Stimulated activated CD8-positive, alpha-beta memory T cell treated with anti-CD3 and anti-CD28 coated beads, Interleukin-15, amount 100 ng/mL, for 4 hours (primary cell): ENCODE data around the gene RIPOR1.
"Not testable (repeated sequence)": the region's sequence is repeated elsewhere in the genome, so short reads cannot be mapped to it uniquely, and the experiment has no call there.

Experiments used
- DNase-seq, 2 donors: peaks; one replicate each; pipeline ENCODE4 v3.0.0-alpha.2; 2020; ENCODE audit warnings: low read depth in 2 of 2

Gene RIPOR1

DNA sequence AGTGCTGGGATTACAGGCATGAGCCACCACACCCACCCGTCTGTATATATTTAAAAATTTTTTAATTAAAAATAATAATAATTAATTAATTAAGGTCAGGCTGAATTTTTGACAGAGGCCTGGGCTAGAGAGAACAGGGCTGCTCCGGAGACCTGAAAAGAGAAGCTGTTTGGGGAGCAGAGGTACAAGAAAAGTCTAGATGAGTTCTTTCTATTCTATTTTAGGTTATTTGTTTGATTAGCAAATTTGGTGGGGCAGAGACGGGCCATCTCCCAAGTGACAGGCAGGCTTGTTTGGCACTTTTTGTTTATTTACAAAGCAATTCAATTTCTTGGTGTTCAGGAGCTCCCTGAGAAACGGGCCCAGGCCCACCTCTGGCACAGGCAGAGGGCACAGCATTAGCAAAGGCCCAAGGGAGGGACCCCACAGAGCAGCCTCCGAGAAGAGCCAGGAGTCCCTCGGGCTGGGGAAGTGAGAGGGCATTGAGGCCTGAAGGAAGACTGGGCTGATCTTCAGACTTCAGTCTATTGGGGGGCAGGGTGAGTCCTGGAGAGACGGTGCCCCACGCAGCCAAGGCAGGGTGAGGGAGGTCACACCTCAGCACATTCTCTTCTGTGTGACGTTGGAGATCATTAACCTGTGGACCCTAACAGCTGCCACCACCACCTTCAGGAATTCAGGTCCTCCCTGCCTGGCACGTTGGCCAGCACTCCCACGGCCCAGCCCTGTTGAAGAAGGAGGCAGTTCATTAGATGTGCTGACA is 10.8 kb upstream of the RIPOR1 start:
- DNase-seq: no peak

- no peak for DNase-seq
Measured at GRCh38 chr16:67518676-67519075, 10.0 kb upstream of the RIPOR1 start.

- DNase-seq: no peak
Measured at GRCh38 chr16:67519242-67519641, 9.4 kb upstream of the RIPOR1 start.

DNA sequence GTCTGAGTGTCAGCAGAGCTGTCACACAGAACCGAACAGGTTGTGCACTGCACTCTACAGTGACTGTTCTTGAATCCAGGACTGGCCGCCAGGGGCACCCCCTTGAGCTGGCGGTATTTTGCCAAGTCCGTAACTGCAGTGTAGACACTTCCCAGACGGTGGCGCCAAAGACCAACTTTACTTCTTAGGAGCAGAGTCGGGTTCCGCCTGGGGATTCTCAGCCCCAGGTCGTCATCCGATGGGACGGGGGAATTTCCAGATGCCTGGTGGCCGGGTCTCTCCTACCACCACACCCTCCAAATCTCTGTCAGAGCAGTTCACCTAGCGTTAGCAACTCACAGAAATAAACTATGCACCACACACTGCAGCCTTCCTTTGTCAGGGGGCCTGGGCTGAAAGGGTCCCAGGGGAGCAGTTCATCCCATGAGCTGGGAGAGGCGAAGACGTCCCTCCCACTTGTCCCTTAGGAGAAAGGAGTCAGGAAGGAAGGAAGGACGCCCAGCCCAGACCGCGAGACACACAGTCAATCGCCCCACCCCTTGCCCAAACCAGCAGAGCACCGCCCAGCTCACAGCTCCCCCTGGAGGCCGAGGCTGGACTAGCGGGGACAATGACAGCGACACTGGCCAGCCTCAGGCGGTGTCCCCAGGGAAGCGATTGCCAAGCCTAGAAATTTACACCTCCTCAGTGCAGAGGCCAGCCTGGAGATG is 7.4 kb upstream of the RIPOR1 start:
- DNase-seq: peak; percentile 84 to 96

DNA sequence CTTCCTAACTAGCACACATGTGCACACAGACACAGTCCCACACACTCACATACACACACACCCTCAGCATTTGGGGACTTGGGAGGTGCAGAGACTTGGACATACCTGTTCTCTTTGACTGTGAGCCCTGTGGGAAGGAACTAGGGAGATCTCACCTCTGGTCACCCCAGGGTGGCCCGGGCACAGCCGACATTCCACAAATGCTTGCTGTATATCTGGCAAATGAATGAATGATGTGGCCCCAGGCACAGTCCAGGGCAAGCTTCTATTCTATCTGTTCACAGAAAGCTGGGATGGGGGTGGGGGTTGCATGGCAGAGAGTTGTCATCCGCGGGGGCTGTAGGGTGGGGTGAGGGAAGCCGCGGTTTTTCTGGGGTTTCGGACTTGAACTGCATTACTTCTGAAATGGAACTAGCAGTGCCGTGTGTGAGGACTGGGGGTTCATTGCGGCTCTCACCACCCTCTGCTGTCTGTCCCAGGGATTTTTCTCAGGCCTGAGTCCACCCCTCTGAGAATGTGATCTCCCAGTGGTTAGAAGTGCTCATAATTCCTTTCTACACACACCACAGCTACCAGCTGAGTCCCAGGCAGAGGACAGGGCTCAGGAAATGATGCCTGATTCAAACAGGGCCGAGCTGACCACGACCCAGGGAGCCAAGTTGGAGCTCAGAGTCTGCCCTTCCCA is 3.3 kb upstream of the RIPOR1 start:
- no peak for DNase-seq

GRCh38 chr16:67526149-67526791 is 2.4 kb upstream of the RIPOR1 start:
- DNase-seq: no peak

- no peak for DNase-seq
Measured at GRCh38 chr16:67528870-67529581, 397 bp downstream of the RIPOR1 start.

DNA sequence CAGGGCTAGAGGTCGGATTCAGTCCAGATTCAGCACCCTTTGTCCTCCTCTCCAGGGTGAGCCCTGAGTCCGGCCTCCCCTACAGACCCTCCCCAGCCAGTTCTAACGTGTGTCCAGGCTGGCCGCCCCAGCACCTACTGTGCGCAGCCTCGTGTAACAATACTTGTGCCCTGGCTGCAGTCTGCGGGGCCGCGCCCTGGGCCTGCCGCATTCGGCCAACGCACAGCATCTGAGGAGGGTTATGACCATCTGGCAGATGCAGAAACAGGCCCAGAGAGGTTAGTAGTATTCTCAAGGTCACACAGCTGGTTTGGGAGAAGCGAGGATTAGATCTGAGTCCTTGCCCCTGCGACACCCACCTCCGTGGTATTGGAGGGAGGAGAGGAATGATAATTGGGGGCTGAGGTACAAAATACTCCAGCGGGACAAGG is 968 bp downstream of the RIPOR1 start:
- no peak for DNase-seq

GRCh38 chr16:67530013-67530939 is 1.6 kb downstream of the RIPOR1 start:
- DNase-seq: no peak

DNA sequence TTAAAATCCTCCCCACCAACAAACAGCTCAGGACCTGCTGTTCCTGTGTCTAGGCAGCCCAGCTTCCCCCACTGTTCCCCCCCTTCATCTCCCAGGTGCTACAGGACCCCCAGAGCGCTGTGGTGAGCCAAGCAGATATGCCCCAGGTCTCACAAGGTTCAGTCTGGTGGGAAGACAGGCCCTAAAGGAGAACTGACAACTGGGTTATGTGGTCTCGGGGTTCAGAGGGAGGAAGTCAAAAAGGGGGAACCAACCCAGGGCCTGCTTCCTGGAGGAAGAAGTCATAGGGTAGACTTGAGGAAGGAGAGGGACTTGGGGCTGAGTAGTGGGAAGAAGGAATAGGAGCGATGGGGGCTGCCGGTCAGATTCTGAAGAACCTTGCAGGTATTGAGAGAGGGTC is 2.6 kb downstream of the RIPOR1 start:
- DNase-seq: no peak

DNA sequence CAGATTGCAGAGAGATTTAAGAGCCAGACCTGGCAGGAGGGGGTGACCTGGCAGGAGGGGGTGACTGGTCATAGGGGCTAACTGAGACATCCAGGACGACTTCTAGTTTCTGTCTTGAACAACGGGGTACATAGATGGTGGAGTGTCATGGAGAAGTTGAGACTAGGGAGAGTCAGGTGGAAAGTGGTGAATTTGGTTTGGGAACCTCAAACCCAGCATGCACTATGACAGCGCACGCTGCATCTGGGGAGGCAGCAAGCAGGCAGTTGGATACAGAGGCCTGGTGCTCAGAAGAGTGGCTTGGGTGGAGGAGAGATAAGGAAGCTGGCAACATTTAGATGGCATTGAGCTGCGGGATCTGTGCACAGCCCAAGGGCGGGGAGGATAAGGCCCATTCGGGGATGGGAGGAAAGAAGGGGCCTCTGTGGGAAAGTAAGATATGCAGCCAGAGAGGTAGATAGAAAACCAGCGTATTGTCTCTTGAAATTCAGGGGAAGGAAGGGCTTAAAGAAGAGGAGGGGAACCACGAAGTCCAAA is 4.5 kb downstream of the RIPOR1 start:
- DNase-seq: no peak

DNA sequence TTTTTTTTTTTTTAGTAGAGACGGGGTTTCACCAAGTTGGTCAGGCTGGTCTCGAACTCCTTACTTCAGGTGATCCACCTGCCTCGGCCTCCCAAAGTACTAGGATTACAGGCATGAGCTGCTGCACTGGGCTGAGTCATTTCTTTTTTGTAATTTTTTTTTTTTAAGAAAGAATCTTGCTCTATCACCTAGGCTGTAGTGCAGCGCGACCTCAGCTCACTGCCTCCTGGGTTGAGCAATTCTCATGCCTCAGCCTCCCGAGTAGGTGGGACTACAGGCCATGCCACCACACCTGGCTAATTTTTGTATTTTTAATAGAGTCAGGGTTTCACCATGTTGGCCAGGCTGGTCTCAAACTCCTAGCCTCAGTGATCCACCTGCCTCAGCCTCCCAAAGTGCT is 5.4 kb downstream of the RIPOR1 start:
- not testable (repeated sequence) for DNase-seq

DNA sequence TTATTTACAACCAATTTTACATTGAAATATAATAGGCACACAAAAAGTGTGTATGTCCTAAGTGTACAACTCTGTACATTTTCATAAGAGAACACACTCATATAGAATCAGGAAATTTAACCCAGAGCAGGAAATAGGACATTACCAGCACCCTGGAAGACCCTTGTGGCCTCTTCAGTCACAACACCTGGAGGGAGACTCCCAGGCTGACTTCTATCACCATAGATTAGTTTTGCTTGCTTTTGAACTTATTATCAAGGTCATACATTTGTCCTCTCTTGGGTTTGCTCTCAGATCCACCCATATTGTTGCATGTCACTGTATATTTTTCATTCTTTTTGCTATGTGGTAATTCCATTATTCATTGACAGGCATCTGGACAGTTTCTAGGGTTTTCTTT is 5.8 kb downstream of the RIPOR1 start:
- no peak for DNase-seq

DNA sequence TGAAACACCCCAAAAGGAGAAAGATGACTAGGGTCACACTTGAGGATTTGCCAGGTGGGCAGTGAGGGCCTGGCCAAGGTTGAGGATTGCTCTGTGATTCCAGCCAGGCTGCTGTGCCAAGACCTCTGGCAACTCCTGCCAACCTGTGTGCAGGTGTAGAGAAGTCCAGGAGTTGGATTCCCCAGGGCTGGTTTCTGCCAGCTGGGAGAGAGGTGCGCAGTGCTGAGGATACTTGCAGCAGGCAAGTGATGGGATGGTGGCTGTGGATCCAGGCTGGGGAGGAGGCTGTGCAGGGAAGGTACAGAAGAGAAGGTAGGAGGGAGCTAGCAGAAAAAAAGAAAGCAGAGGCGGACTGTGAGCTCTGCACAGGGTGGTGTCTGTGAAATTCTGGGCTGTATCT is 6.6 kb downstream of the RIPOR1 start:
- DNase-seq: no peak

DNA sequence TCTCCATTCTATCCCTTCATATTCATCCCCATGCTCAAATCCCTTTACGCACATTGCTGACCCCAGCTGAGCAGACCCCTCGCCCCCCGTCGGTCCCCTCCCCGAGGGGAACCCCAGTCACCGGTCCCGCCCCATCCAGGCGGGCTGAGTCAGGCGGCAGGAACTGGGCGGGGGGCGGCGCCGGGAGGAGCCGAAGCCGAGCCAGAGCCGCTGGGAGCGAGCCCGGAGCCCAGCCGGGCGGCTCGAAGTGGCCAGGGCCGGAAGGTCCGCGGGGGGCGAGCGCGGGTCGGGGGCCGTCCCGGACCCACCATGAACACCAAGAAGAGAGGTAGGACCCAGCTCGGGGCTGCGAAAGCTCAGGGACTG is 8.6 kb downstream of the RIPOR1 start:
- no peak for DNase-seq

GRCh38 chr16:67537636-67538591 is 9.3 kb downstream of the RIPOR1 start:
- peak; percentile 33 to 47 for DNase-seq

- no peak for DNase-seq
Measured at GRCh38 chr16:67538666-67539101, 10.1 kb downstream of the RIPOR1 start.

DNA sequence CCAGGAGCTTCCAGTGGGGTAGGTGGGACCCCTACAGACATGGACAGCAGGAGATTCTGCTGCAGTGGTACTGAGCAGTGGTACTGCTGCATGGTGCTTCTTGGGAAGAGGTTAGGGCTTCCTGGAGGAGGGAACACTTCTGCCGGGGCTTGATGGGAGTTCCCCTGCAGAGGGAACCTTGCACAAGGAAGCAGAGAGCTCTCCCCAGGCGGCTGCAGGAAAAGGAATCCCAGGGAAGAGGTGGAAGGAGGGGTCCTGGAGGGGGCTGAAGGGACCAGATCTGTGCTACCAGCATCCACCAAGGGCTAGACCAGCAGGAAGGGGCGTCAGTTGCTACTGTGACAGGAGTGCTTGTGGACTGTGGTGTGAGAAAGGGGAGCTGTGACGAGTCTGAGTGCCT is 10.6 kb downstream of the RIPOR1 start:
- no peak for DNase-seq
